HG03460 (cell line): ENCODE measurements around the gene SLC22A7.
A peak's percentile ranks its signal among the peaks of the same experiment; 100 is the strongest.

Experiments used
- ATAC-seq: cut with Tn5 transposase; IDR thresholded peaks from one replicate; pipeline ENCODE4 v1.9.1; 2021; ENCODE audit not compliant: unreplicated experiment

Gene SLC22A7, protein sequence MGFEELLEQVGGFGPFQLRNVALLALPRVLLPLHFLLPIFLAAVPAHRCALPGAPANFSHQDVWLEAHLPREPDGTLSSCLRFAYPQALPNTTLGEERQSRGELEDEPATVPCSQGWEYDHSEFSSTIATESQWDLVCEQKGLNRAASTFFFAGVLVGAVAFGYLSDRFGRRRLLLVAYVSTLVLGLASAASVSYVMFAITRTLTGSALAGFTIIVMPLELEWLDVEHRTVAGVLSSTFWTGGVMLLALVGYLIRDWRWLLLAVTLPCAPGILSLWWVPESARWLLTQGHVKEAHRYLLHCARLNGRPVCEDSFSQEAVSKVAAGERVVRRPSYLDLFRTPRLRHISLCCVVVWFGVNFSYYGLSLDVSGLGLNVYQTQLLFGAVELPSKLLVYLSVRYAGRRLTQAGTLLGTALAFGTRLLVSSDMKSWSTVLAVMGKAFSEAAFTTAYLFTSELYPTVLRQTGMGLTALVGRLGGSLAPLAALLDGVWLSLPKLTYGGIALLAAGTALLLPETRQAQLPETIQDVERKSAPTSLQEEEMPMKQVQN

GRCh38 chr6:43297644-43298564, at the start of gene SLC22A7:
Gene SLC22A7 (plus strand): TSS chr6:43298260. CDS start chr6:43298359, 99 bp downstream.
- no peak for ATAC-seq

DNA sequence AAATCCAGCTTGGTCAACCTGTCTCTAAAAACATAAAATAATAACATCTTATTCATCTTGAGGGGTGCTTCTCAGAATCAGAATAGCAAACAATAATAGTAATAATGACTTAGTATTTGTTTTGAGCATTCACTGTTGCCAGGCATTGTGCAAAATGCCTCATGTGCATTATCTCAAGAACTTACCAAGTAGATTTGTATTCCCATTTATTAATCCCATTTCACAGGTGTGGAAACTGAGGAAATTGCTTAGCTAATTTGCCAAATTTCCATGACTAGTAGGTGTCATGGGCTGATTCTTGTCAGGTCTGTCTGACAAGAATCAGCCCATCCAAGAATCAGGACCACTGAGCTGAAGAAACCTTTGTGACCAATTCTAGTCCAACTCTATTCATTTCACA, 49.3 kb upstream of the SLC22A7 start:
- no peak for ATAC-seq

- ATAC-seq = no peak
These were observed 47.1 kb upstream of the SLC22A7 start for GRCh38 chr6:43250992-43251373.

DNA sequence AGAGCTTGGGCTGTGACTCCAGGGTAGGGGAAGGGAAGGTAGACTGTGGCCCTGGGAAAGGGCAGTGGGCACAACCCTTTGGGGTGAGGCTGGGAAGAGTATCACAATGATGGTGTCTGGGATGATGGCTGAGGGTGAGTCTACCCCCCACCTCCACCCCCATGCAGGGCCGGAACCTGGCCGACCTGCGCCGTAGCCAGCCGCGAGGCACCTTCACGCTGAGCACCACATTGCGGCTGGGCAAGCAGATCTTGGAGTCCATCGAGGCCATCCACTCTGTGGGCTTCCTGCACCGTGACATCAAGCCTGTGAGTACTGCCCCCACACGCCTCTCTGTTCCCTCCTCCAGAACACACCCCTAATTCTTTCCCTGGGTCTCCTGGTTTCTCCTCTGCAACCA, 44.7 kb upstream of the SLC22A7 start:
- ATAC-seq = no peak

GRCh38 chr6:43254138-43254817, 43.8 kb upstream of the SLC22A7 start:
- ATAC-seq = no peak

DNA sequence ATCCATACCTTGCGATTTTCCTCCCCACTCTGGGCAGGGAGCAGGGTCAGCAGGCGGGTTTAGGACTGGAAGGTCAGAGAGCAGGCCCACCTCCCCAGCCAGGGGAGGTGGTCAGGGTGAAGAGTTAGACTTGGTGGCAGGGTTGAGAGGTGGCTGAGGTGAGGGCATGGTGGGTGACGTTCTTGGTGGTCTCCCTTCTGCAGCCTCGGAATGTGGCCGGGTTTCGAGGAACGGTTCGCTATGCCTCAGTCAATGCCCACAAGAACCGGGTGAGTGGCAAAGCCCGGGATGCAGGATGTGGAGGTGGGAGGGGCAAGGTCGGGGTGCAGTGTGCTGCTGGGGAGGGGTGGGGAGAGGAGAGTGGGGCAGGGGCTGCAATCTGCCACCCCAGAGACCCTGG, 43.2 kb upstream of the SLC22A7 start:
- no peak for ATAC-seq

GRCh38 chr6:43255408-43256054, 42.5 kb upstream of the SLC22A7 start:
- no peak for ATAC-seq

GRCh38 chr6:43256670-43257366, 41.2 kb upstream of the SLC22A7 start:
- ATAC-seq = no peak

- ATAC-seq = no peak
These were observed 40.5 kb upstream of the SLC22A7 start for GRCh38 chr6:43257367-43258145.

DNA sequence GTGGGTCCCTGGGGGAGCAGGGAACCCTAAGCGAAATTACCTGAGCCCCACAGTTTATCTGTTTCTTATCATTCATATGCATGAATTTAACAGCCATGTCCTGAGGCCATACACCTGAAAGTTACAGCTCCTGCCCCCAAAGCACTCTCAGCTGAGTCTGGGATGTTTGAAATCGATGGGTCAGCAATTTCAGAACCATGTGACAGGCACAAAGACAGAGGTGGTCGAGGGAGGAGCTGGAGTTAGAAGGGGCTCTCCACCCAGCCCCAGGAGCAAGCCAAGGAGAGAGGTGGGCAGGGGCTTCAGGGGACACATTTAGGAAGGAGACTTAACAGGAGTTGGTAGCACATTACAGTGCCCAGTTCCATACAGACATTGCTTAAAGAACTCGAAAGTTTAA, 39.9 kb upstream of the SLC22A7 start:
- ATAC-seq = no peak

GRCh38 chr6:43258807-43259686, 39.0 kb upstream of the SLC22A7 start:
- no peak for ATAC-seq

DNA sequence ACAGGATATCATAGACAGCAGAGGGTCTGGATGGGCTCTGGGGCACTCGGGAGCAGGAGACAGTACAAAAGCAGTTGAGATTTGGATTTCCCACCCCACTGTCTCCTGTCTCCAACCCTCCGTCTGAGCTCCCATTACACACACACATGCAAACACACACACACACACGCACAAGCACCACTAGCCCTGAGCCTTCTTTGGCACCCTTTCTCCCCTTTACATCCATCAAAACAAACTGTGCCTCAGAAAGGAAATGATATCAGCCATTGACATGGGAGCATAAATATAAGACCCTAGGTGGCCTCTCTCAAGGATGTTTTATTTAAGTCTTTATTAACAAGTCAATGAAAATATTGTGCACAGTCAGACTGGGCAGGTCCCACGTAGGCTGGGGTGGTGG, 37.3 kb upstream of the SLC22A7 start:
- ATAC-seq = no peak

DNA sequence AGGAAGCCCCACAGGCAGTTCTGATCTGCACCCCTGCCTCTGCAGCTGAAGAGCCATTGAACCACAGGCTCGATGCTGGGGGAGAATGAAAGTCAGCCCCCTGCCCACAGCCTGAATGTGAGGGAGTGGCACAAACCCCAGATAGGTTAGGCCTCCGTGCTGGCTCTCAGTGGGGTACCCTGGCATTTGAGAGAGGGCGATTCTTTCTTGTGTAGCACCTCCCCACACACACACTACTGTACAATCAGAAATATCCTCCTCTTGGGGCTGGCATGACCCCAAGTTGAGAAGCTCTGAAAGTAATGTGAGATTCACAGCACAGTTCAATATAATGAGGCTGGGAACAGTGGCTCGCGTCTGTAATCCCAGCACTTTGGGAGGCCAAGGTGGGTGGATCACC, 36.9 kb upstream of the SLC22A7 start:
- ATAC-seq = no peak

- ATAC-seq = no peak
These were observed 35.9 kb upstream of the SLC22A7 start for GRCh38 chr6:43262000-43262779.

- ATAC-seq = no peak
These were observed 35.2 kb upstream of the SLC22A7 start for GRCh38 chr6:43262780-43263313.

GRCh38 chr6:43263314-43264178, 34.5 kb upstream of the SLC22A7 start:
- ATAC-seq = peak; percentile 87
